ENCODE measurements around the gene DMWD.

DNA sequence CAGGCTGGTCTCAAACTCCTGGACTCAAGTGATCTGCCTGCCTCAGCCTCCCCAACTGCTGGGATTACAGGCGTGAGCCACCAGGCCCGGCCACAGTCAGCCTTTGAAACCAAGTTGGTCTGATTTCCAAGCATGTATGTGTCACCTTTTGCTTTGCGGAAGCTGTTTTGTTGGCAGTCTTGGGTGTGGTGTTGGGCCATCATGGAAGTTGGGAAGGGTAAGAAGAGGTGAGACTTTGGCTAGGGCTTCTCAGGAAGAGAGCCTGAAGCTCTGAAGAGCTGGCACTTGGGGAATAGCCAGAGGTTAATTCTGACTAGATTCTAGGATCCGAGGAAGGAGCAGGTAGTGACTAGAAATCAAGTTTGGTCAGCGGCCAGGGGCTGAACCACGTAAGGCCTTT lies 19.7 kb upstream of the DMWD start:
- TF ChIP-seq, protein P1, sequence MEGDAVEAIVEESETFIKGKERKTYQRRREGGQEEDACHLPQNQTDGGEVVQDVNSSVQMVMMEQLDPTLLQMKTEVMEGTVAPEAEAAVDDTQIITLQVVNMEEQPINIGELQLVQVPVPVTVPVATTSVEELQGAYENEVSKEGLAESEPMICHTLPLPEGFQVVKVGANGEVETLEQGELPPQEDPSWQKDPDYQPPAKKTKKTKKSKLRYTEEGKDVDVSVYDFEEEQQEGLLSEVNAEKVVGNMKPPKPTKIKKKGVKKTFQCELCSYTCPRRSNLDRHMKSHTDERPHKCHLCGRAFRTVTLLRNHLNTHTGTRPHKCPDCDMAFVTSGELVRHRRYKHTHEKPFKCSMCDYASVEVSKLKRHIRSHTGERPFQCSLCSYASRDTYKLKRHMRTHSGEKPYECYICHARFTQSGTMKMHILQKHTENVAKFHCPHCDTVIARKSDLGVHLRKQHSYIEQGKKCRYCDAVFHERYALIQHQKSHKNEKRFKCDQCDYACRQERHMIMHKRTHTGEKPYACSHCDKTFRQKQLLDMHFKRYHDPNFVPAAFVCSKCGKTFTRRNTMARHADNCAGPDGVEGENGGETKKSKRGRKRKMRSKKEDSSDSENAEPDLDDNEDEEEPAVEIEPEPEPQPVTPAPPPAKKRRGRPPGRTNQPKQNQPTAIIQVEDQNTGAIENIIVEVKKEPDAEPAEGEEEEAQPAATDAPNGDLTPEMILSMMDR (IDR thresholded peaks at IDR 0.05; ENCODE audit: borderline replicate concordance, extremely low read depth, low read length, poor library complexity, severe bottlenecking) = no peak
- TF ChIP-seq EZH2 (IDR thresholded peaks at IDR 0.05; ENCODE audit: borderline replicate concordance, low read depth, low read length, severe bottlenecking) = no peak
